HCT116 (cell line): ENCODE measurements around the gene ZNF385A. TPM values are rescaled to one million over a fixed set of nuclear protein-coding genes. Genes with fewer than 3 reads are reported as not detected.

Experiments
- CEBPB ChIP-seq: IDR thresholded peaks from 2 replicates; pipeline ENCODE4 v1.6.1; 2012; ENCODE audit warnings: low read depth
- EZH2 ChIP-seq: fragments of 200-600 bp; sonication (generic); IDR thresholded peaks from 2 replicates; pipeline ENCODE4 v1.6.1; 2017; ENCODE audit warnings: antibody characterized with exemption, mixed run types
- POLR2AphosphoS5 ChIP-seq: IDR thresholded peaks from 2 replicates; pipeline ENCODE4 v1.6.1; 2011; ENCODE audit warnings: mild to moderate bottlenecking, low read depth, low read length, moderate library complexity
- RAD21 ChIP-seq: IDR thresholded peaks from 2 replicates; pipeline ENCODE4 v1.6.1; 2012; ENCODE audit warnings: low read depth, mild to moderate bottlenecking
- TCF7L2 ChIP-seq: IDR thresholded peaks from 2 replicates; pipeline ENCODE4 v1.7.0; 2011; ENCODE audit warnings: borderline replicate concordance, inconsistent platforms; ENCODE audit not compliant: insufficient read depth, insufficient read length; ENCODE audit errors: extremely low read depth
- YY1 ChIP-seq: IDR thresholded peaks from 2 replicates; pipeline ENCODE4 v1.6.1; 2011; ENCODE audit warnings: low read length, low read depth, moderate library complexity, mild to moderate bottlenecking; ENCODE audit not compliant: insufficient replicate concordance; ENCODE audit errors: extremely low read depth
- ZFX ChIP-seq: fragments of 450-650 bp; IDR thresholded peaks from 2 replicates; pipeline ENCODE4 v1.6.1; 2017
- ZNF274 ChIP-seq: fragments of 200-500 bp; sonication (Bioruptor generic); IDR thresholded peaks from 2 replicates; pipeline ENCODE4 v1.6.1; 2014; ENCODE audit warnings: mild to moderate bottlenecking, low read depth, low read length, inconsistent platforms
- total RNA-seq: library from RNA; stranded (reverse); gene quantifications from one replicate; pipeline ENCODE4 v1.2.1, GENCODE V29; 2021; ENCODE audit not compliant: unreplicated experiment
- TF ChIP-seq, protein P1 (sequence below), 3 experiments: fragments of 200-600 bp in 1 of 3; sonication (generic) in 1 of 3; IDR thresholded peaks in 2 of 3; conservative IDR thresholded peaks in 1 of 3; 2 replicates each; pipeline ENCODE4 v1.5.1; 2012 to 2017; ENCODE audit warnings: low read depth in 2 of 3, low read length in 2 of 3, antibody characterized with exemption in 1 of 3, borderline replicate concordance in 1 of 3, control low read depth in 1 of 3, mild to moderate bottlenecking in 1 of 3, mixed read lengths in 1 of 3, mixed run types in 1 of 3, moderate library complexity in 1 of 3; ENCODE audit not compliant: insufficient read depth in 1 of 3
- TF ChIP-seq, protein P2 (sequence below): IDR thresholded peaks from 2 replicates; pipeline ENCODE4 v1.6.1; 2012
- TF ChIP-seq, protein P3 (sequence below): IDR thresholded peaks from 2 replicates; pipeline ENCODE4 v1.6.1; 2011; ENCODE audit warnings: mild to moderate bottlenecking, low read length, moderate library complexity; ENCODE audit not compliant: insufficient replicate concordance; ENCODE audit errors: extremely low read depth

Gene ZNF385A
- total RNA-seq, 1 experiment from 2014 or later, result 34.7 TPM

DNA sequence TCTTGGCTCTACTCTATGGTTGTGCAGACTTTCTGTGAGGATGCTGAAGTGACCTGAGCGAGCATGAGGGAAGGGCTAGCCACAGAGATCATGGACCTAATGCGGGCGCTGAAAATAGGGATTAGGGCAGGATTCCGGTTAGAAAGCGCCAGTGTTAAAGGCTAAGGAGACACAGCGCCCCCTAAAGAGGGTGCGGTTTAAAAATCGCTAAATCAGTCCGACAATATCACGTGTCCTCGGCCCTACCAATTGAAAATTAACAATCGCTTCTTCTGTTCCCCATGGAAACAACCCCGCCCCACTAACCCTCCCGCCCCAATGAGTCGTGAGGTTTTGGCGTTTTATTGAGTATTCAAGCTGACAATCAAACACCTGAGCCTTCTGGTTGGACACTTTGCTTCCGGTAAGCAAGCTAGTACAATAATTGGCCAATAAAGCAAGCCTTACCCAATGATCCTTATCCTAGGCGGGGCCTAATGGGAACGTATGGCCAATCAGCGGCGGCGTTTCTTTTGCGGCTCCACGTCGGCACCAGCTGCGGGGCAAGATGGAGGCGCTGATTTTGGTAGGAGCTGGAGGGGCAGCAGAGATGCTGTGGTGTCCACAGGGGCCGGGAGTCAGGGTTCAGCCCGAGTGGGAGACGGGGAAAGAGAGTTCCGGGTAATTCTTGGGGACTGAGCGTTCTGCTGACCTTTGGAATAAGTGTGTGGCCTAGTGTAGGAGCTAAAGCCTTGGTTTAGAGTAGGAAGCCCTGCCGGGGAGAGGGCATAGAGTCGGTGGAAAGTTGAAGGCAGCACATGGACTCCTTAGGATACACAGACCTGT, 59.7 kb downstream of the ZNF385A start, which contains the start of gene COPZ1 (continued):
- peak; percentile 90 for TF ChIP-seq RAD21
- TF ChIP-seq ZNF274, result no peak
- TF ChIP-seq, protein P1, sequence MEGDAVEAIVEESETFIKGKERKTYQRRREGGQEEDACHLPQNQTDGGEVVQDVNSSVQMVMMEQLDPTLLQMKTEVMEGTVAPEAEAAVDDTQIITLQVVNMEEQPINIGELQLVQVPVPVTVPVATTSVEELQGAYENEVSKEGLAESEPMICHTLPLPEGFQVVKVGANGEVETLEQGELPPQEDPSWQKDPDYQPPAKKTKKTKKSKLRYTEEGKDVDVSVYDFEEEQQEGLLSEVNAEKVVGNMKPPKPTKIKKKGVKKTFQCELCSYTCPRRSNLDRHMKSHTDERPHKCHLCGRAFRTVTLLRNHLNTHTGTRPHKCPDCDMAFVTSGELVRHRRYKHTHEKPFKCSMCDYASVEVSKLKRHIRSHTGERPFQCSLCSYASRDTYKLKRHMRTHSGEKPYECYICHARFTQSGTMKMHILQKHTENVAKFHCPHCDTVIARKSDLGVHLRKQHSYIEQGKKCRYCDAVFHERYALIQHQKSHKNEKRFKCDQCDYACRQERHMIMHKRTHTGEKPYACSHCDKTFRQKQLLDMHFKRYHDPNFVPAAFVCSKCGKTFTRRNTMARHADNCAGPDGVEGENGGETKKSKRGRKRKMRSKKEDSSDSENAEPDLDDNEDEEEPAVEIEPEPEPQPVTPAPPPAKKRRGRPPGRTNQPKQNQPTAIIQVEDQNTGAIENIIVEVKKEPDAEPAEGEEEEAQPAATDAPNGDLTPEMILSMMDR (IDR thresholded peaks at IDR 0.05 in 2 of 3, conservative IDR thresholded peaks at IDR 0.05 in 1 of 3; ENCODE audit: borderline replicate concordance in 1 of 3, insufficient read depth in 1 of 3, low read depth in 2 of 3, low read length in 2 of 3), result peak; percentile 79 to 85 (median 79)
- TF ChIP-seq ZFX, result peak; percentile 99
- no peak for TF ChIP-seq CEBPB
- TF ChIP-seq, protein P2, sequence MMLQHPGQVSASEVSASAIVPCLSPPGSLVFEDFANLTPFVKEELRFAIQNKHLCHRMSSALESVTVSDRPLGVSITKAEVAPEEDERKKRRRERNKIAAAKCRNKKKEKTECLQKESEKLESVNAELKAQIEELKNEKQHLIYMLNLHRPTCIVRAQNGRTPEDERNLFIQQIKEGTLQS, result no peak
- TF ChIP-seq TCF7L2, result no peak
- TF ChIP-seq EZH2, result no peak
- peak; percentile 93 for TF ChIP-seq YY1
- TF ChIP-seq POLR2AphosphoS5, result peak; percentile 86
- TF ChIP-seq, protein P3, sequence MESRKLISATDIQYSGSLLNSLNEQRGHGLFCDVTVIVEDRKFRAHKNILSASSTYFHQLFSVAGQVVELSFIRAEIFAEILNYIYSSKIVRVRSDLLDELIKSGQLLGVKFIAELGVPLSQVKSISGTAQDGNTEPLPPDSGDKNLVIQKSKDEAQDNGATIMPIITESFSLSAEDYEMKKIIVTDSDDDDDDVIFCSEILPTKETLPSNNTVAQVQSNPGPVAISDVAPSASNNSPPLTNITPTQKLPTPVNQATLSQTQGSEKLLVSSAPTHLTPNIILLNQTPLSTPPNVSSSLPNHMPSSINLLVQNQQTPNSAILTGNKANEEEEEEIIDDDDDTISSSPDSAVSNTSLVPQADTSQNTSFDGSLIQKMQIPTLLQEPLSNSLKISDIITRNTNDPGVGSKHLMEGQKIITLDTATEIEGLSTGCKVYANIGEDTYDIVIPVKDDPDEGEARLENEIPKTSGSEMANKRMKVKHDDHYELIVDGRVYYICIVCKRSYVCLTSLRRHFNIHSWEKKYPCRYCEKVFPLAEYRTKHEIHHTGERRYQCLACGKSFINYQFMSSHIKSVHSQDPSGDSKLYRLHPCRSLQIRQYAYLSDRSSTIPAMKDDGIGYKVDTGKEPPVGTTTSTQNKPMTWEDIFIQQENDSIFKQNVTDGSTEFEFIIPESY, result no peak
